Dermis blood vessel endothelial cell (primary cell): Measurements from ENCODE around the gene FAM118A. TPM values are rescaled to one million over a fixed set of nuclear protein-coding genes. Genes with fewer than 3 reads are reported as not detected.
"Not testable (repeated sequence)": the region's sequence is repeated elsewhere in the genome, so short reads cannot be mapped to it uniquely, and the experiment has no call there.

Source experiments
- DNase-seq: peaks from one replicate; pipeline ENCODE4 v3.0.0; 2010
- total RNA-seq: library from RNA; depleted of rRNA; stranded (reverse); fragments of >200 nt; gene quantifications from 2 replicates; pipeline ENCODE4 v1.2.3, GENCODE V29; 2014

FAM118A gene
- total RNA-seq, 1 donor from 2014 or later = 28.6 TPM

DNA sequence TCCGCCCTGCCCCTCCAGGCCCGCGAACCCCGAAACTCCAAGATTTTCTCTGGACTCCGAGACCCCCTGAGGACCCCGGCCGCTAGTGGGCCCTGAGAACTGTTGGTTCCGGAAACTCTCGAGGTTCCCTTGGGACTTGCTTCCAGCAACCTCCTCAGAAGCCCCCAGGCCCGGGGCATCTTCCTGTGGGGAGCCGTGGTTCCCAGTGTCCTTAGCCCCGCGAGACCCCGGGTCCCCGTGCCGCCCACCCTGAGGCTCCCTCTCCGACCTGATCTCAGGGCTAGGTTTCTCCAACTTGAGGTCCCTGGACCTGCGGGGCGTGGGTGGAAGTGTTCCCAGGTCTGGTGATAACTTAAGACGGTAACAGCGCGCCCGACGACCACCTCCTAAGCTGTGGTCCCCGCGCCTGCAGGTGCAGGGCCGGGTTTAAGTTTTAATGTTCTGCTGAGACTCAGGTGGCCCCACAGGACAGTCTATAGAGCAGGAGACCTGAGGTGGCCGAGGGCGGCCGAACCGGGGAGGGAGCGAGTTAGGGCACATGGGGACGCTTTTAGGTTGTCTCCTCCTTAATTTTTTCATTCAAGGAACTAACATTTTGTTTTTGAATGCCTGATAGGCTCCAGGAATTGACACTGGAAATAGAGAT is 720 bp downstream of the FAM118A start:
- peak; percentile 30 for DNase-seq

DNA sequence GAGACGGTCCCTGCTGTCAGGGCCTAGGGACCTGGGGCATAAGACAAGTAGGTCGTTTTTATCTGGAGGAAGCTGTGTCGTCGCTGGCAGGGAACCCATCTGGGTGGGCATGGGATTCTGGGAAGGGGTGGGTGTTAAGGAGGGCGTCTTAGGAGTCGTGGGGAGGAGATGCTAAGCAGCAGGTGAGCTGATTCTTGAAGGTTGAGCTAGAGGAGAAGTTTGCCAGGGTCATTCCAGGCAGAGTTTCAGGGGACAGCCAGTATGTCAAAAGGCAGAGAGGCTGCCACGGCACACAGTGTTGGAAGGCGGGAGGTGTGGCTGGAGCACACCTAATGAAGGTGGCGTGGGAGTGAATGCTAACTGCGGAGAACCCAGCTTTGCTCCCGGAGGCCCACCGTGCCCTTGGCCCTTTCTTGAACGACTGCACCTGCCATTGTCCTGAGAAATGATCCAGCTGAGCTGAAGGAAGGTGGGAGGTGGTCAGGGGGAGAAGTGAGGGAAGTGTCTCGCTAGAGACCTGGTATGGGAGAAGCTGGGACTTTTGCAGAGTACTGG is 1.3 kb downstream of the FAM118A start:
- DNase-seq = no peak

DNA sequence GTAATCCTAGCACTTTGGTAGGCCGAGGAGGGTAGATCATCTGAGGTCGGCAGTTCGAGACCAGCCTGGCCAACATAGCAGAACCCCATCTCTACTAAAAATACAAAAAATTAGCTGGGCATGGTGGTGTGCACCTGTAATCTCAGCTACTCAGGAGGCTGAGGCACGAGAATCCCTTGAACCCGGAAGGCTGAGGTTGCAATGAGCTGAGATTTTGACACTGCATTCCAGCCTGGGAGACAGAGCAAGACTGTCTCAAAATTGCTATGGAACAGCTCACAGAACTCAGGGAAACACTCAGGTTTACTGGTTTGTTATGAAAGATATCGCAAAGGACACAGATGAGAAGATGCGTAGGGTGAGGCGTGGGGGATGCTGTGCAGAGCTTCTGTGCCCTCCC is 2.7 kb downstream of the FAM118A start:
- DNase-seq = no peak

DNA sequence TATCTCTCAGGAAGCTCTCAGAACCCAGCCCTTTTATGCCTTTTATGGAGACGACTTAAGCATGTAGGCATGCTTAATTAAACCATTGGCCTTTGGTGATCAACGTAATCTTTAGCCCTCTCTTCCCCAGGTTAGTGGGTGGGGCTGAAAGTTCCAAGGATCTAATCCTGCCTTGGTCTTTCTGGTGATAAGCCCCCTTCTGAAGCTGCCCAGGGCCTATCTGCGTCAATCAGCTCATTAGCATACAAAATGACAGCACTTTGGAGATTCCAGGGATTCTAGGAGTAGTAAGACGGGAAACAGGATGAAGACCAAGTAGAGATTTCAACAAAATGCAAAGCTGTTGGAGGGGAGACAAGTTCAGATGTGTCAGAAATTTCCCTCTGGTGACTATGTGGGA is 3.1 kb downstream of the FAM118A start:
- no peak for DNase-seq

DNA sequence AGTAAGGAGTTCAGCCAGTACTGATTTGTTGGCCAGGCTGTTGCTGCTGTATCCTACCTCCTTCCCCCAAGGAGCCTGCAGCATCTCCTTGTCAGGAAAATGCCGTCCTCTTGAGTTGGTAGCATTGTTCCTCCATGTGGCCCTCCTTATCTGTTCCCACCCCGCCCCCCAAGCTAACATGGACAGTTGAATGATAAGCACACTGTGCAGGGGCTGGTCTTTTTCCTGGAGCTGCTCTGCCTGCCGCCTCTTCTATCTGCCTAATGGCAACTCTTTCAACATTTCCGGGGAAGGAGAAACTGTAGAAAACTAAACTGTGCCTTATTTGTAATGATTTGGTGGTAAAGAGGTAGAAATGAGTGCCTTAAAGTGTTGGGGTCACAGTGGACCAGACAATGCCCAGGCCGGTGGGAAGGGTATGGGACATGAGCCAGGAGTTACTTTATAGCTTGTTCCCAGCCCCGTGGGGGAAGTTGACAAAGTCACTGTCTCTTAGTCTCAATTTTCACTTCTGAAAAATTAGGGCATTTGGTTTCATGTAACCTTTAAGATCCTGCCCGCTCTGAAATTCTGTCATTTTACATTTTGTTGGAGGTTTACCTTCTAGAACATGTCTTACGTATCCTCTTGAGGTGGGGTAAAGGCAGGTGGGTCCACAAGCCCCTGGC is 4.5 kb downstream of the FAM118A start:
- DNase-seq = no peak

- DNase-seq = no peak
Measured at GRCh38 chr22:45314786-45315185, 5.1 kb downstream of the FAM118A start.

GRCh38 chr22:45316796-45317526 is 7.2 kb downstream of the FAM118A start:
- DNase-seq = no peak

- peak; percentile 94 for DNase-seq
Measured at GRCh38 chr22:45317551-45318167, 7.9 kb downstream of the FAM118A start.

DNA sequence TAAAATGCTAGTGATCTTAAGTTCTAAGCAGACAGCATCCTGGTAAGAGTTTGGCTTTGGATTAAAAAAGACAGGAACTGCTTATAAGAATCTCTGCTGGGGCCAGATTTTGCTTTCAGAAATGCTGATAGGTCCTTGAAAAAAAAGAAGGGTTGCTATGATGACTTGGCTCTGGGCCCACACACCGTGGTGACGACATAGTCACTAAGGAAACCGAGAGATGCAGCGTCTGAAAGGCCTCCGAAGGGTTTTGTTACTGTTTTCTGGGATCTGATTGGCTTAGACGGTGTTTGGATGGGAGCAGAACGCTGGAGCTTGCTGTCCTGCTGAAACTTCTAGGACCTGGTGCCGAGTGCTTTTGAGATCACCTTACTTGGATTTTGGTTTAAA is 8.4 kb downstream of the FAM118A start:
- peak; percentile 97 for DNase-seq

DNA sequence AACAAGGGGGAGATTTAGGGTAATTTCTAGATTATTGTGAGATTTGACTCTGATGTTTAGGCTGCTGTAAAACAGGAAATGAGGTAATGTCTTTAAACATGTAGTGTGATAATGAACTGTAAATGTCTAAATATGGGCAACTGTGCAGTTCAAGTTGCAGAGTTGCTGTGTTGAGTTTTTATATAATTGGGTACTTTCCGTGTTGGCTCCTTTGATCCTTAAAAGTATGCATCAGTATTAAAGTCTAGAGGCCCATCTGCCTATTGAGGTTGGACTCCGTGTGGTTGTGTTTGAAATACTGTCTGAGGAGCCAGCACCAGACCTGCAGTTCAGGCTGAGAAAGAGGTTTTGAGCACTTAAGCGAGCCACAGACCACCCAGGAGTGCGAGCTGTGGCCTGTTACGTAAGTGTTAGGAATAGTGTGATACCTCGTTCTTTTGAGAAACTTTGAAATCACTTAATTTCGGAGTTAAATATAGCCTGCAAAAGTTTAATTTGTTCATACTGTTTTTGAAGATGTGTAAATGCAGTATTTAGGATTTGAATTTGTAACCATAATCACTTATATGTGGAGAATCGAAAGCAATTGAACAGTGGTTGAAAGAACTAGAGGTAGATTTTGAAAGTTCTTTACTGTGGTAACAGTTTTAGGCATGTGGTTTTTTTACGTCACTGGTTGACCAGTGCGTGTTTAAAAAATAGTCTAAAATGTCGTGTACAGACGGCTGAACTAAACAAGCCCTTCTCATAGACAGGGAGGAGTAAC is 9.0 kb downstream of the FAM118A start:
- peak; percentile 68 for DNase-seq

GRCh38 chr22:45319324-45319685 is 9.6 kb downstream of the FAM118A start:
- no peak for DNase-seq

- DNase-seq = no peak
Measured at GRCh38 chr22:45320357-45320976, 10.7 kb downstream of the FAM118A start.

GRCh38 chr22:45321827-45322226 is 12.1 kb downstream of the FAM118A start:
- DNase-seq = no peak

- DNase-seq = no peak
Measured at GRCh38 chr22:45322873-45323525, 13.3 kb downstream of the FAM118A start.

- DNase-seq = no peak
Measured at GRCh38 chr22:45323695-45324094, 14.0 kb downstream of the FAM118A start.

DNA sequence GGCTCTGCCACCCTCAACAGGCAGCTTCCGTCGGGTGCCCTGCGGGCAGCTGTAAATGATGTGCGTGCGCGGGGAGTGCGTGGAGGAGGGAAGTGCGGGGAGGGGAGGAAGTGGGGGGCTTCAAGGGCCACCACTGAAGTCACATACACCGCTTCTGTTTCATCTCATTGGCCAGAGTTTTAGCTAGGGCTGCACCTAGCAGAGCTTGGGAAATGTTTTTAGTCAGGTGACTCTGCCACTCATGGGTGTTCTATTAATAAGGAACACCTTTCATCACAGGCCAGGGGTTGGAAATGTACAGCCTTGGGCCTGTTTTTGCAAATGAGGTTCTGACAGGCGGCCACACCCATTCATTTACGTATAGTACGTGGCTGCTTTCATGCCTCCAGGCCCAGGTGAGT is 14.6 kb downstream of the FAM118A start:
- no peak for DNase-seq

GRCh38 chr22:45328261-45328660 is 18.5 kb downstream of the FAM118A start:
- not testable (repeated sequence) for DNase-seq

- no peak for DNase-seq
Measured at GRCh38 chr22:45328822-45329529, 19.2 kb downstream of the FAM118A start.

DNA sequence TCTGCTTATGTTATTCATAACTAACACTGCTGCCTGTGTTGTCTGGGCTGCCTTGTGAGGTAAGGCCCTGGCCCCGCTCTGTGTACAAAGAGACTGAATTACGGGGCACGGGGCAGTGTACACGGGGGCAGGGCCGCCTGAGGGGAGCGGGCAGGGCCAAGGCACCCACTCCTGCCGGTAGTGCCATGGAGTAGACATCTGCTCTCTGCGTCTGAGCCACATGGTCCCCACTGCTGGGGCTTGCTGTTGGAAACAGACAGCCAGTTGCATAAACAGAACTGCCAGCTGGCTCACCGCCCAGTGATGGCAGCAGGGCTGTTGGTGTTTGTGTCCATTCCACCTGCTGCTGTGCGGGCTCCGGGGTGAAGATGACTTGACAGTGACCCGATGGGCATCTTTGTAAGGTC is 19.8 kb downstream of the FAM118A start:
- peak; percentile 37 for DNase-seq

DNA sequence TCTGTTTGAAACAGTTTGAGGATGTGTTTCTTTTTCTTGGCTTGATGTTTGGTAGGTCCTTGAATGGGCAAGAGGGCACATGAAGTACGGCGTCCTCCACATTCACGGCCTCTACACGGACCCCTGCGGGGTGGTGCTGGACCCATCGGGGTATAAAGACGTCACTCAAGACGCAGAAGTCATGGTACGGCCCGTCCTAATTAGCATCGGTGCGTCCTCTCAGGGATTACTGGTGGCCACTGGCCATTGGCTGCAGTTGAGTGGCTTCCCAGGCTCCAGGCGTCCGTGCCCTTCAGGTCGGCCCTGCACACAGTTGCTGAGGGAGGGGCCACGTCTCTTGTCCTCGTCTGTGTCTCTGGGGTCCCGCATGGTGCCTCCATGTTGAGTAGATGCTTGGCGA is 20.8 kb downstream of the FAM118A start:
- no peak for DNase-seq

DNA sequence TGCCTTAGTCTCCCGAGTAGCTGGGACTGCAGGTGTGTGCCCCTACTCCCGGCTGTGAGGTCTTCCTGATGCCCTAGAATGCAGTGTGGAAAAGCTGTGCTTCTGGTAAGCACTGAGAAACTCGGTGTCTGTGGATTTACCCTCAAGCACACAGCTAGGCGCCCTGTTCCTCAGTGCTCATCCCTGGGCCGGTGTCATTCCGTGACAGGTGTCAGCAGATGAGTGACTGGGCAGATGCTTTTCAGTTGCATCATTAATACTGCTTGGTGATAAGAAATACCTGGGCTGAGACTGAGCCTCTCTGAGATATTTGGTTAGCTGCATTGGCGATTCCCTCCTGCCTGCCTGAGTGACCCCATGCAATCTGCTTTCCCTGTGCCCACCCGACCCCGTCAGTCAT is 21.8 kb downstream of the FAM118A start:
- DNase-seq = no peak
